KMS-11 (cell line): Measurements from ENCODE around the gene EPHB3.

Experiments
- H2AFZ ChIP-seq: fragments of 200-600 bp; sonication (generic); 2 replicates; pipeline ENCODE4 v1.6.1; 2016; ENCODE audit warnings: antibody characterized with exemption, mixed run types, low read depth
- H3K27ac ChIP-seq: fragments of 200-600 bp; sonication (generic); 2 replicates; pipeline ENCODE4 v1.6.1; 2016; ENCODE audit warnings: mild to moderate bottlenecking, mixed run types
- H3K27me3 ChIP-seq: fragments of 200-600 bp; sonication (generic); 2 replicates; pipeline ENCODE4 v1.6.1; 2017; ENCODE audit warnings: mild to moderate bottlenecking, low read depth, mixed run types, moderate library complexity; ENCODE audit not compliant: insufficient read depth
- H3K36me3 ChIP-seq: fragments of 200-600 bp; sonication (generic); 2 replicates; pipeline ENCODE4 v1.6.1; 2017; ENCODE audit warnings: mild to moderate bottlenecking, mixed run types; ENCODE audit not compliant: insufficient read depth
- H3K4me1 ChIP-seq: fragments of 200-600 bp; sonication (generic); 2 replicates; pipeline ENCODE4 v1.6.1; 2016; ENCODE audit warnings: mild to moderate bottlenecking, low read depth, mixed run types; ENCODE audit not compliant: poor library complexity, severe bottlenecking
- H3K4me2 ChIP-seq: fragments of 200-600 bp; sonication (generic); 2 replicates; pipeline ENCODE4 v1.7.0; 2016; ENCODE audit warnings: mild to moderate bottlenecking, mixed run types
- H3K4me3 ChIP-seq: fragments of 200-600 bp; sonication (generic); IDR thresholded peaks from 2 replicates; pipeline ENCODE4 v1.6.1; 2017; ENCODE audit warnings: low read depth, low read length, mixed read lengths; ENCODE audit not compliant: insufficient read depth
- H3K79me2 ChIP-seq: fragments of 200-600 bp; sonication (generic); 2 replicates; pipeline ENCODE4 v1.6.1; 2016; ENCODE audit warnings: low read depth, mixed run types; ENCODE audit not compliant: insufficient read depth
- H3K9ac ChIP-seq: fragments of 200-600 bp; sonication (generic); 2 replicates; pipeline ENCODE4 v1.6.1; 2016; ENCODE audit warnings: mild to moderate bottlenecking, mixed run types
- H4K20me1 ChIP-seq: fragments of 200-600 bp; sonication (generic); 2 replicates; pipeline ENCODE4 v1.6.1; 2016; ENCODE audit warnings: mild to moderate bottlenecking, mixed run types; ENCODE audit not compliant: insufficient read depth
- TF ChIP-seq, protein P1 (sequence below): fragments of 200-600 bp; sonication (generic); conservative IDR thresholded peaks from 2 replicates; pipeline ENCODE4 v1.6.1; 2017; ENCODE audit warnings: low read depth, mild to moderate bottlenecking, antibody characterized with exemption, low read length, moderate library complexity, mixed read lengths

Gene EPHB3

DNA sequence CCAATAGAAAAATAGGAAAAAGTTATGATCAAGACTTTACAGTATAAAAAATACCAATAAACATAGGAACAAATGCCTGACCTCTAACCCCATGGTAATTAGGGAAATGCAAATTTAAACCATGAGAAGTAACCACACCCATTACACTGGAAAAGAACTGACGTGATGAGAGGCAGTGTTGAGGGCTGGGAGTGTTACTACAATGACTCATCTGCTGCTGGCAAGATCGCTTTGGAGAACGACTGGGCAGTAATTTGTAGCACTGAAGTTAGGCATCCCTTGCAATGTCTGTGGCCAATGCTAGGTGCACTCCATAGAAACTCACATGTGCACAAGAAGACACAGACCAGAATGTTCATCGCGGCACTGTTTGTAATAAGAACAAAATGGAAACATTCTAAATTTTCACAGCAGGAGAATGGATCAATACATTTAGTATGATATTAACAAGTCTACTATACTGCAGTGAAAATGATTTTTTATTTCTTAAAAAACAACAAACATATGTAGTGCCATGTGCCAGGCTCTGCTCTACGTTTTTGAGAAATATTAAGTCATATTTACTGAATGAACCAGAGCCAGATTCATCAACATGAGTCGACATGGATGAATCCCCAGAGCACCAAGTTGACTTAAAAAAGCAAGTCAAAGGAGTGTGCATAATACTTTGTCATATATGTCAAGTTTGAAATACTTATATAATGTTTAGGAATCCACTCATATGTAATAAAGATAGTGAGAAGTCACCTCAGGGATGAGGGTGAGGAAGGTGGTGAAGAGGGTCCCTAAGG lies 37.6 kb upstream of the EPHB3 start:
- no peaks in the 10 kb centered on the region for H3K36me3 ChIP-seq
- no peak overlapping the region for H3K4me3 ChIP-seq
- no peaks in the 10 kb centered on the region for H4K20me1 ChIP-seq
- no peak overlapping the region for H3K4me2 ChIP-seq
- no peak overlapping the region for H3K9ac ChIP-seq
- H3K27ac ChIP-seq, result no peak overlapping the region
- TF ChIP-seq, protein P1, sequence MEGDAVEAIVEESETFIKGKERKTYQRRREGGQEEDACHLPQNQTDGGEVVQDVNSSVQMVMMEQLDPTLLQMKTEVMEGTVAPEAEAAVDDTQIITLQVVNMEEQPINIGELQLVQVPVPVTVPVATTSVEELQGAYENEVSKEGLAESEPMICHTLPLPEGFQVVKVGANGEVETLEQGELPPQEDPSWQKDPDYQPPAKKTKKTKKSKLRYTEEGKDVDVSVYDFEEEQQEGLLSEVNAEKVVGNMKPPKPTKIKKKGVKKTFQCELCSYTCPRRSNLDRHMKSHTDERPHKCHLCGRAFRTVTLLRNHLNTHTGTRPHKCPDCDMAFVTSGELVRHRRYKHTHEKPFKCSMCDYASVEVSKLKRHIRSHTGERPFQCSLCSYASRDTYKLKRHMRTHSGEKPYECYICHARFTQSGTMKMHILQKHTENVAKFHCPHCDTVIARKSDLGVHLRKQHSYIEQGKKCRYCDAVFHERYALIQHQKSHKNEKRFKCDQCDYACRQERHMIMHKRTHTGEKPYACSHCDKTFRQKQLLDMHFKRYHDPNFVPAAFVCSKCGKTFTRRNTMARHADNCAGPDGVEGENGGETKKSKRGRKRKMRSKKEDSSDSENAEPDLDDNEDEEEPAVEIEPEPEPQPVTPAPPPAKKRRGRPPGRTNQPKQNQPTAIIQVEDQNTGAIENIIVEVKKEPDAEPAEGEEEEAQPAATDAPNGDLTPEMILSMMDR, result no peak
- H3K79me2 ChIP-seq, result no peaks in the 10 kb centered on the region
- H3K27me3 ChIP-seq, result no peaks in the 10 kb centered on the region
- no peak overlapping the region for H2AFZ ChIP-seq
- no peaks in the 10 kb centered on the region for H3K4me1 ChIP-seq

DNA sequence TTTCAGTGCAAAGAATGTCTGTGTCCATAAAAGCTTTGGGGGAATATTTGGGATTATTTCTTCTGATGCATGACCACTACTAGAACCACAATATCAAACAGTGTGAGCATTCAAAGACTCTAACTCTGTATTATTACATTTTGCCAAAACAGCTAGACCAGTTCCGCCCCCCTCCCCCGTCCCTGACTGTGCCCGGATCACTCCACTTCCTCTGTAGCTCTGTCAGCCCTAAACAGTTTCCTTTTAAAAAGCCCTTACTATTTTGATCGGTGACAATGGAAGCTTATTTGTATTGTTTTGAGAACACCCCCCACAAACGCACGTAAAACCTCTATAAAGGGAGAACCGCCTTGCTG lies 36.6 kb upstream of the EPHB3 start:
- TF ChIP-seq, protein P1, result no peak
- no peak overlapping the region for H3K9ac ChIP-seq
- H2AFZ ChIP-seq, result no peak overlapping the region
- no peaks in the 10 kb centered on the region for H3K36me3 ChIP-seq
- no peaks in the 10 kb centered on the region for H3K79me2 ChIP-seq
- H3K27me3 ChIP-seq, result no peaks in the 10 kb centered on the region
- no peaks in the 10 kb centered on the region for H4K20me1 ChIP-seq
- no peaks in the 10 kb centered on the region for H3K4me1 ChIP-seq
- no peak overlapping the region for H3K27ac ChIP-seq
- H3K4me2 ChIP-seq, result no peak overlapping the region
- H3K4me3 ChIP-seq, result no peak overlapping the region

DNA sequence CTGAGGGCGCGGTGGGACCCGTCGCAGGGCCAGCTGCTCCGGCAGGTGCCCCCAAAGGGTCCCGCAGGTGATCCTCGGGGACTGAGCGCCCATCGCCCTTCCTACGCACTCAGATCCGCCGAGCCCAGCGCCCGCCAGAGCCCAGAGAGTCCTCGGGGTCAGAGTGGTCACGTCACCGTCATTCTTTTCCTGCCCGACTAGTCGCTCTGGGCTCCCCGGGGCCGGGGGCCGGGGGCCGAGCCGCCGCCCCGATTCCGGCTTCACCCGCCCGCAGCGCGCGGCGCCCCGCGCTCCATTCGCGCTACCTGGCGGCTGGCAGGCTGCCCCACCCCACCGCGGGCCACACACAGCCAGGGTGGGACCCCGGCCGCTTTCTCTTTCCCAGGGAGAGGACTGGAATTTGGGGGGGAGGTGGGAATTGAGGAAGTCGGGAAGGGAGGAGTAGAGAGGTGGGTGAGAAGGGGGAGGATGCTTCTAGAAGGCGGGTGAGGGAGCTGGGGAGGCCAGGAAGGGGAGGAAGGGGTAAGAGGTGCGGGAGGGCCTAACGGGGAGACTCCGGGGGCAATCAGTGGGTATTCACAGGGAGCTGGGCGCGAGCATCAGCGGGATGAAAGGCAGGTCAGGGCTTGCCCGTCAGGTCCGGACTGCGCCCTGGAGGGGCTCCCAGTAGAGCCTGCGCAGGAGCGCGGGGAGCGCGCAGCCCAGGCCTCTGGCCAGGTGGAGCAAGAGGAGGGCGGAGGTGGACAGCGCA lies 36.1 kb upstream of the EPHB3 start:
- H3K36me3 ChIP-seq, result no peaks in the 10 kb centered on the region
- no peak overlapping the region for H3K27ac ChIP-seq
- H2AFZ ChIP-seq, result no peak overlapping the region
- no peaks in the 10 kb centered on the region for H3K79me2 ChIP-seq
- no peaks in the 10 kb centered on the region for H3K27me3 ChIP-seq
- H3K9ac ChIP-seq, result no peak overlapping the region
- no peaks in the 10 kb centered on the region for H3K4me1 ChIP-seq
- no peak overlapping the region for H3K4me2 ChIP-seq
- H3K4me3 ChIP-seq, result no peak overlapping the region
- no peaks in the 10 kb centered on the region for H4K20me1 ChIP-seq
- TF ChIP-seq, protein P1, result no peak

DNA sequence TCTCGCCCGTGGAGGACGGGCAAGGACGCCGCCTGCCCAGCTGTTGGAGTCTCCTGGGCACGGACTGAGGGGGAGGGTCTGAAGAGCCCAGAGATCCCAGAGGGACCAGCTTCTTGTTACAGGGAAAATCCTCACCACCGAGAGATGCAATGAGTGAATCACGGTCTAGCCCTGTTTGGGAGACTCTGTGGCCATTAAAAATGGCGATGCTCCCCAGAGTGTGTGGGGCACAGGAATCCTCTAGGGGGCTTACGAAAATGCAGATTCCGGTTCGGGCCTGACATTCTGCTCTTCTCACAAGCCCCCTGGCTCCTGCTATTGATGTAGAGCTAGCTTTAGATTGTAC lies 35.5 kb upstream of the EPHB3 start:
- Histone ChIP-seq H3K27me3 (no peaks in the 10 kb centered on the region), H3K9ac (no peak overlapping the region)

More for the DNA sequence above, 35.5 kb upstream of the EPHB3 start:
- H2AFZ ChIP-seq, result no peak overlapping the region
- H3K4me1 ChIP-seq, result no peaks in the 10 kb centered on the region
- no peak overlapping the region for H3K4me2 ChIP-seq
- no peaks in the 10 kb centered on the region for H3K79me2 ChIP-seq
- no peak overlapping the region for H3K4me3 ChIP-seq
- no peaks in the 10 kb centered on the region for H4K20me1 ChIP-seq
- no peaks in the 10 kb centered on the region for H3K36me3 ChIP-seq
- no peak overlapping the region for H3K27ac ChIP-seq
- TF ChIP-seq, protein P1, result no peak
